ENCODE measurements around the gene ALDH1B1. TPM values are rescaled to one million over a fixed set of nuclear protein-coding genes. Genes with fewer than 3 reads are reported as not detected.
A peak's percentile ranks its signal among the peaks of the same experiment; 100 is the strongest.

Gene ALDH1B1
- total RNA-seq, 1 experiment from 2014 or later, result 46.6 TPM

DNA sequence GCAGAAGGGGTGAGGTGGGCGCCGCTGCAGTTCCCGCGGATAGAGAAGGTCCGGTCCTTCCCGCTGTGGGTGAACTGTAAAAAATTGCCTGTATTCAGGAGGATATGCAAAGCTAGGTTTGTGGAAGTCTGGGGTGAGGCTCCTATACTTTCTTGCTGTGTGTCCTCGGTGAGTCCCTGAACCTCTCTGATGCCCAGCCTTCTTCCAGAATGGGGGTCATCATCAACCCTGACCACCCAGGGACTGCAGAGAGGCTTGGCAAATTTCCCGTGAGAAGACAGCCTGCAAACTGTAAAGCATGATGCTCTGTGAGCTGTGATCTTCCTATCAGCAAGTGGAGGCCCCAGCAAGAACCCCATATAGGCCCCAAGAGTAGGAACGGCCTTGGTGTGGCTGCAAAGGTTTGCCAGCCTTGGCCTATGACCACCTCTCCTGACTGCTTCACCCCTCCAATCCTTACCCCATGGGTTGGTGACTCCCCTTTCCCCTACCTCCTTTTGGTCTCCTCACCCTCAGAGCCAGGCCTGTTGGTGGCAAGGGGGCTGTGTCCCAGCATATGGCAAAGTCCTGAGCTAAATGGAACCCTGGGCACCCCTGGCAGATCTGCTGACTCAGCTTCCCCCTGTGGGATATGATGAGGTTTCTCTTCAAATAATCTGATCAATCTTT is 760 bp downstream of the ALDH1B1 start:
- ATAC-seq (peak; percentile 0; the same call in 1 of the 2 replicates), DNase-seq (ENCODE audit: low read depth, low spot score) (no peak)
- Histone ChIP-seq H3K36me3 (ENCODE audit: control insufficient read depth in 1 of 2, insufficient read depth in 2 of 2, low read length in 2 of 2) (peaks cover 3 to 30% of the 10 kb centered on the region in 2 experiments; a peak in 3 of 4 replicates), H3K27me3 (ENCODE audit: insufficient read depth, low read length) (no peaks in the 10 kb centered on the region), H3K9me2 (ENCODE audit: insufficient read depth) (no peaks in the 10 kb centered on the region), H3K4me1 (ENCODE audit: control insufficient read depth in 1 of 2, insufficient read depth in 2 of 2, low read length in 2 of 2) (peaks cover 5 to 13% of the 10 kb centered on the region in 2 experiments; a peak in 3 of 4 replicates), H3K9ac (ENCODE audit: low read length) (peak overlapping the region; percentile 94), H3K9me3 (ENCODE audit: control insufficient read depth in 1 of 2, insufficient read depth in 1 of 2, low read depth in 1 of 2, low read length in 2 of 2) (no peaks in the 10 kb centered on the region), H3K4me3 (replicated peaks in 1 of 2; ENCODE audit: low read depth in 1 of 2, low read length in 2 of 2) (peak overlapping the region; percentile 94 to 98), H4K20me1 (ENCODE audit: insufficient read depth) (no peaks in the 10 kb centered on the region), H2AFZ (ENCODE audit: low read depth, low read length, poor library complexity, severe bottlenecking) (peak overlapping the region; percentile 42), H3K27ac (ENCODE audit: low read depth, low read length) (peak overlapping the region; percentile 62), H3K79me2 (ENCODE audit: insufficient read depth, low read length) (peaks cover 44% of the 10 kb centered on the region), H3K4me2 (ENCODE audit: low read length) (peak overlapping the region; percentile 81)
- ChIA-PET CTCF (interaction anchor here (0.7 to 1.6 kb wide), 4 partner anchors 11 to 489 kb away, joined by 3 read pairs; no protein-coding TSS in a partner anchor), RAD21 (ENCODE audit: low non-redundant PET in 1 of 2, low total read pairs in 2 of 2, uncharacterized antibody in 2 of 2, unreplicated experiment in 2 of 2) (no interaction called here), POLR2A (no interaction called here)
- intact Hi-C loops (cut with micrococcal nuclease), result loop anchor here (10.0 kb wide), 1 partner anchor 908 kb away; the partner anchor contains the start of gene POLR1E
- BruUV-seq (replicated peaks), result no TSS peak
- TF ChIP-seq EZH2phosphoT487 (IDR thresholded peaks at IDR 0.05; ENCODE audit: borderline replicate concordance) (no peak), SRF (IDR thresholded peaks at IDR 0.05; ENCODE audit: low read depth) (no peak), ZNF274 (IDR thresholded peaks at IDR 0.05; ENCODE audit: low read depth, low read length) (no peak), FOSL1 (IDR thresholded peaks at IDR 0.05; ENCODE audit: low read depth) (no peak)
- TF ChIP-seq, protein P1, sequence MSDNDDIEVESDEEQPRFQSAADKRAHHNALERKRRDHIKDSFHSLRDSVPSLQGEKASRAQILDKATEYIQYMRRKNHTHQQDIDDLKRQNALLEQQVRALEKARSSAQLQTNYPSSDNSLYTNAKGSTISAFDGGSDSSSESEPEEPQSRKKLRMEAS (IDR thresholded peaks at IDR 0.05), result no peak
- TF ChIP-seq, protein P2, sequence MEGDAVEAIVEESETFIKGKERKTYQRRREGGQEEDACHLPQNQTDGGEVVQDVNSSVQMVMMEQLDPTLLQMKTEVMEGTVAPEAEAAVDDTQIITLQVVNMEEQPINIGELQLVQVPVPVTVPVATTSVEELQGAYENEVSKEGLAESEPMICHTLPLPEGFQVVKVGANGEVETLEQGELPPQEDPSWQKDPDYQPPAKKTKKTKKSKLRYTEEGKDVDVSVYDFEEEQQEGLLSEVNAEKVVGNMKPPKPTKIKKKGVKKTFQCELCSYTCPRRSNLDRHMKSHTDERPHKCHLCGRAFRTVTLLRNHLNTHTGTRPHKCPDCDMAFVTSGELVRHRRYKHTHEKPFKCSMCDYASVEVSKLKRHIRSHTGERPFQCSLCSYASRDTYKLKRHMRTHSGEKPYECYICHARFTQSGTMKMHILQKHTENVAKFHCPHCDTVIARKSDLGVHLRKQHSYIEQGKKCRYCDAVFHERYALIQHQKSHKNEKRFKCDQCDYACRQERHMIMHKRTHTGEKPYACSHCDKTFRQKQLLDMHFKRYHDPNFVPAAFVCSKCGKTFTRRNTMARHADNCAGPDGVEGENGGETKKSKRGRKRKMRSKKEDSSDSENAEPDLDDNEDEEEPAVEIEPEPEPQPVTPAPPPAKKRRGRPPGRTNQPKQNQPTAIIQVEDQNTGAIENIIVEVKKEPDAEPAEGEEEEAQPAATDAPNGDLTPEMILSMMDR (IDR thresholded peaks at IDR 0.05 in 2 of 3, conservative IDR thresholded peaks at IDR 0.05 in 1 of 3; ENCODE audit: borderline replicate concordance in 1 of 3, insufficient read depth in 1 of 3, low read depth in 2 of 3, low read length in 2 of 3), result no peak

Data from HCT116 (cell line).